Activated CD4-positive, alpha-beta T cell treated with anti-CD3 and anti-CD28 coated beads for 24 hours (primary cell): ENCODE data around the gene ITGAE.
"Not testable (repeated sequence)": the region's sequence is repeated elsewhere in the genome, so short reads cannot be mapped to it uniquely, and the experiment has no call there.

ENCODE experiments used
- DNase-seq, 2 donors: peaks; one replicate each; pipeline ENCODE4 v3.0.0-alpha.2; 2020; ENCODE audit warnings: low read depth in 2 of 2

ITGAE gene

DNA sequence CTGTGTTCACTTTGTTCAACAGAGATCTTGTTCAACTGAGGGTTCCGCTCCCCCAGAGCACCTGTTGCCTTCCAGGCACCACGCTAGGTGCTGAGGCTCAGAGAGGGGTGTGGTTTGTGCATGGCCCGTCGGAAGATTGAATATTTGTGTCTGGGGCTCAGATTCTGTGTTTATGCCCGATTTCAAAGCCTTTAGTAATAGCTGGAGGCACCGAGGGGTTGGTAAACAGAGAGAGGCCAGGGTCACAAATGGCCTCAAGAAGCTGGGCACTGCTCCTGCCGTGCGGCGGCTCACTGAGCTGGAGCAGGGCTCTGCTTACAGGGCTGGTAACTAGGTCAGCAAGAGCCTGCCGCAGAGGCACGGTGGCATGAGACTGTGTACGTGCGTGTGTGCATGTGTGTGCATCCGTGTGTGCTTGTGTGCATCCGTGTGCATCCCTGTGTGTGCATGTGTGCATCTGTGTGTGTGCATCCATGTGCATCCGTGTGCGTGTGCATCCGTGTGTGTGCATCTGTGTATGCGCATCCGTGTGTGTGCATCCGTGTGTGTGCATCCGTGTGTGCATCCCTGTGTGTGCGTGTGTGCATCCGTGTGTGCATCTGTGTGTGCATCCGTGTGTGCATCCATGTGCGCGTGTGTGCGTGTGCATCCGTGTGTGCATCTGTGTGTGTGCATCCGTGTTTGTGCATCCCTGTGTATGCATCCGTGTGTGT lies 5.4 kb downstream of the ITGAE start:
- no peak for DNase-seq

DNA sequence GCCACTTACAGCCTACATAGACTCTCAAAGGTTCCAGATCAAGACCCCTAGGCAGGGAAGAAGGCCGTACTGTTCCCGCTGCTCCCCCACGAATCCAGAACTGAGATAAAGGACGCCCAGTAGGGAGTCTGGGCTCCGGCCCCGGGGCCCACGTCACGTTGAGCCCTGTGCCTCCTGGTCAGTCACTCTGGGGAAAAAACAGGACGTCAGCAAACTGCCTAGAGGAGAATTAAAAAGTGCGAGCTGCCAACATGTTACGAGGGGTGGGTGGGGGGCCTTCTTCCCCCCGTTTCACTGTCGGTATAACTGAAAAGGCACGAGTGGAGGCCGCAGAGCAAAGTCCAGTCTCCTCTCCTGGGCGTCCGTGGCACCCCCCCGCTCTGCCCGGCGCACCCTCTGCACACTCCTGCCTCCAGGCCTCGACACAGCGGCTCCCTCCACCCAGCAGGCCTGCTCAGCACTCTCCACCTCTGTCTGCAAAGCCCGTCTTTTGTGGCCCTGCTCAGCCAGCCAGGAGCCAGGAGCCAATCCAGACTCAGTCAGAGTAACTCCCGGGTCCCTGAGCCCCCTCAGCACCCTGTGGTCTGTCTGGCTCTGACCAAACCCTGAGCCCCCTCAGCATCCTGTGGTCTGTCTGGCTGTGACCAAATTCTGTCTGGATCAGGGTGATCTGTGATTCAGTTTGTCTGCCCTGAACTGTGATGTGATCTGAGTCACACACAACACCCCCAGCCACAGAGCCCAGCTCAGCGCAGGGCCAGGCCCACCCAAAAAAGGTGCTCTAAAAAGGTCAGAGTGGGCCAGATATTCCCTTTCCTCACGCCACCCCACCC lies 6.2 kb downstream of the ITGAE start:
- DNase-seq = no peak

GRCh38 chr17:3794152-3794551 lies 6.8 kb downstream of the ITGAE start:
- DNase-seq = not testable (repeated sequence)

DNA sequence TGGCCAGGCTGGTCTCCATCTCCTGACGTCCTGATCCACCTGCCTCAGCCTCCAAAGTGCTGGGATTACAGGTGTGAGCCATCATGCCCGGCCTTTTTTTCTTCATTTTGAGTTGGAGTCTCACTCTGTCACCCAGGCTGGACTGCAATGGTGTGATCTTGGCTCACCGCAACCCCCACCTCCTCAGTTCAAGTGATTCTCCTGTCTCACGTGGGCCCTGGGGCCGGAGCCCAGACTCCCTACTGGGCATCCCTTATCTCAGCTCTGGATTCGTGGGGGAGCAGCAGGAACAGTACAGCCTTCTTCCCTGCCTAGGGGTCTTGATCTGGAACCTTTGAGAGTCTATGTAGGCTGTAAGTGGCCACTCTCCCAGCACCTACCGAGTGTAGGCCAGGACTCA lies 7.7 kb downstream of the ITGAE start:
- DNase-seq = not testable (repeated sequence)

- no peak for DNase-seq
These were observed 8.5 kb downstream of the ITGAE start for GRCh38 chr17:3792481-3792880.

DNA sequence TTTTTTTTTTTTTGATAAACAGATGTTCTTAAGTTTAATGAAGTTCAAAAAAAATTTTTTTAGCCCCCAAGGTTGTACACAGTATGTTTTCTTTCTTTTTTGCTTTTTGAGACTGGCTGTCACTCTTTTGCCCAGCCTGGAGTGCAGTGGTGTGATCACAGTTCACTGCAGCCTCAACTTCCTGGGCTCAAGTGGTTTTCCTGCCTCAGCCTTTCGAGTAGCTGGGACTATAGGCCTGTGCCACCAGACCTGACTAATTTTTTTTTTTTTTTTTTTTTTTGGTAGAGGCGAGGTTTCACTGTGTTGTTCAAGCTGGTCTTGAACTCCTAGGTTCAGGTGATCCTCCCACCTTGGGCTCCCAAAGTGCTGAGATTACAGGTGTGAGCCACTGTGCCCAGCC lies 12.8 kb downstream of the ITGAE start:
- no peak for DNase-seq

GRCh38 chr17:3785323-3785722 lies 15.7 kb downstream of the ITGAE start:
- DNase-seq = not testable (repeated sequence)

DNA sequence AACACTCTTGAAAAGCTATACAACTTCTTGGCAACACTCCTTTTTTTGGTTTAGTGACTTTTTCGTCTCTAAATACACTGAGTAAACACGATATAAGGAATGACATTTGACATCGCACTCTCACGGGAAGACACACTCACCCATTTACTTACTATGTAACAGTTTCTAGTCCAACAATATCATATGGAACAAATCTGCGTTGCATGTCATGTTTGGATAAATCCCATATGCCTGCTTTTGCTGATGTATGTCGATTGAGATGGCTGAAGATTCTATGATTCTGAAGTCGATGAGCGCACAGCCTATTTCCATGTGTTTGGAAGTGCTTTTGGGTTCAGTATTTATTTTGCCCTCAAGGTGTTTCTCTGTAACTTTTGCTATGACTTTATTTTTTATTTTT lies 18.2 kb downstream of the ITGAE start:
- DNase-seq = no peak

DNA sequence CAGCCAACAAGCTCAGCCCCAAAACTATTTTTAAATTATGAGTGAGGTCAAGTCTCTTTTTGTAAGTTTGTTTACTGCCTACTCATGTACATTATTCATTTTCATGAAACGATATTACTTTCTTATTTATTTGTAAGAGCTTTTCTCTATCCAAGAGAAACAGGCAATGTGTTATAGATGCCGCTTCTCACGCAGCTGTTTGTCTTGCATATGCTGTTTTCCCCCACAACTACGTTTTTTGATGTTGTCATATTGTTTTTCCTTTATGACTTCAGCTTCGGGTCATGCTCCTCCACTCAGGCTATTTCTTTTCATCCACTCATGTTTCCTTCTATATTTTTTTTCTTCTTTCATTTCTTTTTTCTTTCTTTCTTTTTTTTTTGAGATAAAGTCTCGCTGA lies 20.0 kb downstream of the ITGAE start:
- DNase-seq = no peak

DNA sequence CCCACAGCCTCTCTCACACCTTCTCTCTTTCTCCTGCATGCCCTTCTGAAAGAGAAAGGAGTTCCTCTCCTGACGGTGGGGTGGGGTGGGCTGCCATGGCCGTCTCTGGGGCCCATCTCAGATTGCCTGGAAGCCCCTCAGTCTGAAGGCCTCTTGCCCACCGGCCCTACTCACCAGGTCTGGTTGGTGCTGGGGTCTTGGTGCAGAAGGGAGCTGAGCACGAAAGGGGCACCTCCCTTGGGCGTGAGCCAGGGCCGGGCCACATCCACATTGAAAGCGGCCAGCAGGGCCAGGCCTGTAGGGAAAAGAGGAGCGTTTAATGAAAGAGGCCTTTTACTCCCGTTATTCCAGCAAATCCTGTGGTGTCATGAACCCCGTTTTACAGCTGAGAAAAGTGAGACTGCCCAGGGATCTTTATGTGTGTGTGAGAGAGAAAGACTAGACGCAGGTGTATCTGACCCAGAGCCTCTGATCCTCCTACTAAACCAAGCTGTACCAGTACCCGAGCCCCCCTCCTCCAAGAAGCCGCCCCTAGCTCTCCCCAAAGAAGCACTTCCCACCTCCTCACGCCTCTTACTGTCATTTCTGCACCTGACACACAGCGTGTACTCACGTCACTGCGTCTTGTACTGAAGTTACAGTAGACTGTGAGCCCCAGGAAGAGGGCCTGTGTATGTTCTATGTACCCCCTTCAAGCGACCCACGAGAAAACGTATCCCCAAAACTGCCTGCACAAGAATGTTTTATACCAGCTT lies 23.4 kb downstream of the ITGAE start:
- no peak for DNase-seq

GRCh38 chr17:3773966-3774365 lies 27.0 kb downstream of the ITGAE start:
- DNase-seq = no peak

GRCh38 chr17:3773511-3773910 lies 27.5 kb downstream of the ITGAE start:
- no peak for DNase-seq

DNA sequence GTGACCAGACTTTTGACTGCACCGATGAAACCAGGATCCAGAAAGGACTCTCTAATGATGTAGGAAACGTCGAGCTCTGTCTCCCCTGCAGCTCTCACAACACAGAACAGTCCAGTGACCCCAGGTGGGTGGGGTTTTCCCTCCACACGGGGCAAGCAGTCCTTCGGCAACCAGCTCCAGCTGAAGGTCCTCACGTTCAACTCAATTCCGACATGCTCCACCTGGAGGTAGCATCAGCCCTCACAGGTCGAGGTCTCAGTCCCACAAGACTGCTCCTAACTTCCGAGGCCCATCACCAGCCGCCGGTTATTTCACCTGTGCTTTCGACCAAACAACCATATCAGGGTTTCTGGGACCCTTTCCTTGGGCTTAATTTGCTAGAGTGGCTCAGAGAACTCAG lies 28.2 kb downstream of the ITGAE start:
- no peak for DNase-seq

DNA sequence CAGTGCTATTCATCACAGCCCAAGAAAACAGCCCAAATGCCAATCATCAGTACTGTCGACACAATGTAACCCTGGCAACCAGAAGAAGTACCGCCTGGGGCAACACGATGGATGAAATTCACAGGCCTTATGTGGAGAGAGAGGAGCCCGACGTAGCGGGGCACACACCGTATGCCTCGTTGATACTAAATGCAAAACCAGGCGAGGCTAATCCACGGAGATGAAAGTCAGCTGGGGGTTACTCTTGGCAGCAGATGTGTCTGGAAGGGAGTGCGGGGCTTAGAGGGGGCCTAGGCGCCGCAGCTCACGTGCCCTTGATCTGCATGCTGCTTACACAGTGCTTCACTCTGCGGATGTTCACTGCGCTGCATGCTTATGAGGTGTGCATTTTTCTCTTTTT lies 29.8 kb downstream of the ITGAE start:
- no peak for DNase-seq

DNA sequence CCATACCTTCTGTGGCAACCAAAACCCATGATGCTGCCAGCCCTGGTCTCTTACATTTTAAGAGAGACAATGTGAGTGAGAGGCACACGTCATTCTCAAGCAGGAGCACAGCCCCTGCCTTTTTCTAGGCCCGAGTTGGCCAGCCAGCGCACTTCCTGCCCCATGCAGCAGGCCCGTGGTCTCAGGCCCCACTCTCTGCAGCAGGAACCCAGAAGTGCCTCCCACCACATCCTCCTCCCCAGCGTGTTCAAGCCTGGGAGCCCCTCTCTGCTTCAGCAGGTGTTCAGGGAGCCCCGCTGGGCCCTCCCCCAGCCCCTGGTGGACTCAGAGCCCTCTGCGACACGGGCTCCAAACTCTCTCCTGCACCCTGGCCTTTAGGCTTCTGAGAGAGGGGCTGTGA lies 30.5 kb downstream of the ITGAE start:
- DNase-seq = no peak

DNA sequence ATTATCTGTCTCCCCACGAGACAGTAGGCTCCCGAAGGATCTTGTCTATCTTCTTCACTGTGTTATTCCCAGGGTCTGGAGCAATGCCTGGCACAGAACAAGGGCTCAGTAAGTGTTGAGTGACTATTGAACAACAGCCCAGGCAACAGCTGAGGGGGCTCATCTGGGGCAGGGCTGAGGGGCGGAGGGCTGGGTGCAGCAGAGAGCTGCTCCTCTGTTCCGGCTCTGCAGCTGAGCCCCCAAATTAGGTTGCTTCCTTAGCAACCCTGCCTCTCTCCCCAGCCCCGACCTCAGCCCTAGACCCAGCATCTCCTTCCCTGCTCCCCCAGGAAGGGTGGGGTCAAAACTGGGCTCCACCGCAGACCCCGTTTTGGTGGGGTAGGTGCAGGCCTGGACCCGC lies 32.2 kb downstream of the ITGAE start:
- no peak for DNase-seq

GRCh38 chr17:3768341-3768740 lies 32.6 kb downstream of the ITGAE start:
- DNase-seq = no peak

DNA sequence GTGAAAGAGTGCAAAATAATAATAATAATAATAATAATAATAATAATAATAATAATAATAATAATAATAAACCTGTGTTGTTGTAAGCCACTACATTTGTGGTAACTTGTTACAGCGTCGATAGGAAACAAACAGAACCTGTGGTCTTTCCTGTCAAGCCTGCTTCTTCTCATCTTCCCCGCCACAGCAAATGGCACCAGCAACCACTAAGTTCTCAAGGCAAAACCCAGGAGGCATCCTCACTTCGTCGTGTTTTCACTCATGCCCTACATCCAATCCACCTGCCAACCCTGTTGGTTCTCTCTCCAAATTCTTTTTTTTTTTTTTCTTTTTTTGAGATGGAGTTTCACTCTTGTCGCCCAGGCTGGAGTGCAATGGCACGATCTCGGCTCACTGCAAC lies 34.2 kb downstream of the ITGAE start:
- DNase-seq = no peak

- DNase-seq = no peak
These were observed 35.0 kb downstream of the ITGAE start for GRCh38 chr17:3765981-3766380.

DNA sequence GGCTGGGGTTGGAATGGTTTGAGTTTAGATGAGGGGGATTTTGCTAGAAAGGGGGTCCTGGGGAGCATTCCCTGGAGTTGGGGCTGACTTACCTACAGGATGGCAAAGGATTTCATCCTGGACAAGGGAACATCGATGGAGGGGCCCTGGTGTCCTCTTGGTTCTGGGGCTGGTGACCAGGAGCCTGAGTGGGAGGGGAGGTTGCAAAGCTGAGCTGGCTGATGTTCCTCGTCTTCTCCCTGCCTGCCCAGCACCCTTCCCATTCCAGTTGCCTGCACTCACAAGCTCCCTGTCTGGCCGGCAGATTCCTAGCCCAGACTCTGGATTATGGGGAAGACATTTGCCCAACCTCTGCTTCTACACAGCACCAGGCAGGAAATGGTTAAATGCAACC lies 37.2 kb downstream of the ITGAE start:
- no peak for DNase-seq

GRCh38 chr17:3762922-3763776 lies 37.8 kb downstream of the ITGAE start:
- no peak for DNase-seq

DNA sequence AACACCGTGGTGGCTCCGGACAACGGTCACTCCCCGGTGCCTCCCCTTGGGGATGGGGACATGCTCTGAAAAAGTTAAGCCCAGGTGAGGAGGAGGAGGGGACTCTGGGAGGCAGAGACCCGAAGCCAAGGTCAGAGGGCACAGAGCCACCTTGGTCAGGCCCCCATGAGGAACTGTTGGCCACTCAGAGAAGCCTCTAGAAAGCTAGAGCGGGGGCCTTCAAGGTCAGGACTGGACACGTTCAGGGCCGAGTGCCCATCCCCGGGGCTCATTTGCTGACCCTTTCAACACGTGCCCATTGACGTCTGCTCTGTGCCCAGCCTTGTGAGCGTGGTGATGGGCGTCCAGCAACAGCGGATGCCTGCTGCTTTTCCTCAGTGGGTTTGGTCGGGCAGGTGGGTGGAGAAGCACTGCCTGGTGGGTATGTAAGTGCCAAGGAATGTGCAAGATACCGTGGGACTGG lies 39.0 kb downstream of the ITGAE start:
- DNase-seq = no peak
